HL-60/S4 treated with phorbol 12-myristate 13-acetate at 8.2 ng/mL for 4 days and 3 days (cell line): ENCODE data around the gene TOR1AIP1.
"Not testable (repeated sequence)": the region's sequence is repeated elsewhere in the genome, so short reads cannot be mapped to it uniquely, and the experiment has no call there.

Experiments
- in situ Hi-C: fragments of 300-500 bp; cut with MboI; formaldehyde crosslinking; loops from 2 replicates; pipeline ENCODE4 v1.15.0; 2022; ENCODE audit warnings: low sequenced_read_pairs

Gene TOR1AIP1, protein sequence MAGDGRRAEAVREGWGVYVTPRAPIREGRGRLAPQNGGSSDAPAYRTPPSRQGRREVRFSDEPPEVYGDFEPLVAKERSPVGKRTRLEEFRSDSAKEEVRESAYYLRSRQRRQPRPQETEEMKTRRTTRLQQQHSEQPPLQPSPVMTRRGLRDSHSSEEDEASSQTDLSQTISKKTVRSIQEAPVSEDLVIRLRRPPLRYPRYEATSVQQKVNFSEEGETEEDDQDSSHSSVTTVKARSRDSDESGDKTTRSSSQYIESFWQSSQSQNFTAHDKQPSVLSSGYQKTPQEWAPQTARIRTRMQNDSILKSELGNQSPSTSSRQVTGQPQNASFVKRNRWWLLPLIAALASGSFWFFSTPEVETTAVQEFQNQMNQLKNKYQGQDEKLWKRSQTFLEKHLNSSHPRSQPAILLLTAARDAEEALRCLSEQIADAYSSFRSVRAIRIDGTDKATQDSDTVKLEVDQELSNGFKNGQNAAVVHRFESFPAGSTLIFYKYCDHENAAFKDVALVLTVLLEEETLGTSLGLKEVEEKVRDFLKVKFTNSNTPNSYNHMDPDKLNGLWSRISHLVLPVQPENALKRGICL

DNA sequence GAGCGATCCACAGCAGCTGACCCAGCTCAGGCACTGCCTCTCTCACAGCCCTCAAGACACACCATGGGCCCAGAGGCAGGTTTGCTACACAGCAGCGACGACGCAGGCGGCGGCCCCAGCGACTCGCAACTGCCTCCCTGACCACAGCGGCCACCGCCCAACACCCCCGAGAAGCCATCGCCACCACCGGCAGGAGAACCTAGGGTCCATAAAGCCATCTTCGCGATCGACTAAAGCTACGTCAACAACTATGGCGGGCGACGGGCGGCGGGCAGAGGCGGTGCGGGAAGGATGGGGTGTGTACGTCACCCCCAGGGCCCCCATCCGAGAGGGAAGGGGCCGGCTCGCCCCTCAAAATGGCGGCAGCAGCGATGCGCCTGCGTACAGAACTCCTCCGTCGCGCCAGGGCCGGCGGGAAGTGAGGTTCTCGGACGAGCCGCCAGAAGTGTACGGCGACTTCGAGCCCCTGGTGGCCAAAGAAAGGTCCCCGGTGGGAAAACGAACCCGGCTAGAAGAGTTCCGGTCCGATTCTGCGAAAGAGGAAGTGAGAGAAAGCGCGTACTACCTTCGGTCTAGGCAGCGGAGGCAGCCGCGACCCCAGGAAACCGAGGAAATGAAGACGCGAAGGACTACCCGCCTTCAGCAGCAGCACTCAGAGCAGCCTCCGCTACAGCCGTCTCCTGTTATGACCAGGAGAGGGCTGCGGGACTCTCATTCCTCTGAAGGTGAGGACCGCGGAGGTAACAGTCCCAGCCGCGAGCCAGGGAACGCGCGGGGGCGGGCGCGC lies at the start of gene TOR1AIP1:
TOR1AIP1 (plus strand) TSS at position 33 of the 787 bp plus-strand sequence; CDS start at position 251, 218 bp downstream.
- in situ Hi-C loops = no loop called here

DNA sequence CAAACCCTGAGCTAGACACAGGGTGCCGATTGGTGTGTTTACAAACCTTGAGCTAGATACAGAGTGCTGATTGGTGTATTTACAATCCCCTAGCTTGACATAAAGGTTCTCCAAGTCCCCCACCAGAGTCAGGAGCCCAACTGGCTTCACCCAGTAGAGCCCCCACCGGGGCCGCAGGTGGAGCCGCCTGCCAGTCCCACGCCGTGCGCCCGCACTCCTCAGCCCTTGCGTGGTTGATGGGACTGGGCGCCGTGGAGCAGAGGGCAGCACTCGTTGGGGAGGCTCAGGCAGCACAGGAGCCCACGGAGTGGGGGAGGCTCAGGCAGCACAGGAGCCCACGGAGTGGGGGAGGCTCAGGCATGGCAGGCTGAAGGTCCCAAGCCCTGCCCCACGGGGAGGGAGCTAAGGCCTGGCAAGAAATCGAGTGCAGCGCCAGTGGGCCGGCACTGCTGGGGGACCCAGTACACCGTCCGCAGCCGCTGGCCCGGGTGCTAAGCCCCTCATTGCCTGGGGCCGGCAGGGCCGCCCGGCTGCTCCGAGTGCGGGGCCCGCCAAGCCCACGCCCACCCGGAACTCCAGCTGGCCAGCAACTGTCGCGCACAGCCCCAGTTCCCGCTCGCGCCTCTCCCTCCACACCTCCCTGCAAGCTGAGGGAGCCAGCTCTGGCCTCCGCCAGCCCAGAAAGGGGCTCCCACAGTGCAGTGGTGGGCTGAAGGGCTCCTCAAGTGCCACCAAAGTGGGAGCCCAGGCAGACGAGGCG lies 45.2 kb upstream of the TOR1AIP1 start:
- in situ Hi-C loops = not testable (repeated sequence)

DNA sequence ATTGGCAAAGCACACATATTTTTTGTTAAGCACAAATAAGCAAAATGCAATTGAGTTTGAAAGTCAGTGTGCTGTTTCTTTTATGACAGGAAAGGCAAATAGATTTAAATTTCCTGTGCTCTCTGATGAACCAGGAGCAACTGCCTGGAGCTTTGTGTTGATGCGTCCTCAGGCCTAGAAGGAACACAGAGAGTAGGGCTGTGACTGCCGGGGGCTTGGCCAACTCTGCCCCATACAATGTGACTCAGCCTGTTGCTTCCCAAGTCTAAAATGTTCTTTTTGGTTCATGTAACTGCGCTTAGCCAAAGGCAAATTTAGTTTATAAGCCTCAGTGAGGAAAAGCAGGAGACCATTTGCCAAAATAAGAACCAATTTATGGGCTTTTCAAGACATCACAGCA lies 42.0 kb upstream of the TOR1AIP1 start:
- in situ Hi-C loops = no loop called here

DNA sequence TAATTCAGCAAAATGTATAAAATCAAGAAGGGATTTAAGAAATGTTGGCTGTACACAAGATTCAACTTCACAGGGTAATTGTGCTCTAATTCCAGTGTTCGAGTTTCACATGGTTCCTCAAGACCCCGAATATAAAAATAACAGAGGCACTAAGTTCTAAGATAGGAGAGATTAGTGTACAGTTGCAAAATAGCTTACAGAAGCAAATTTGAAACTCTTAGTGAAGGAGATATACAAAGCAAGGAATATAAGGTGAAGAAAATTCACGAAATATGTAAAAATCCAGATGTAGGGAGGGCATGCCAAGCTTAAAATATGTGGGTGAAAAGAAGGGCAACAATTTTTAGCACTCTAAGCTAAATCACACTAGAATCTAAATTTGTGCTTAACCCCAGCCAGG lies 33.9 kb upstream of the TOR1AIP1 start:
- in situ Hi-C loops = no loop called here

DNA sequence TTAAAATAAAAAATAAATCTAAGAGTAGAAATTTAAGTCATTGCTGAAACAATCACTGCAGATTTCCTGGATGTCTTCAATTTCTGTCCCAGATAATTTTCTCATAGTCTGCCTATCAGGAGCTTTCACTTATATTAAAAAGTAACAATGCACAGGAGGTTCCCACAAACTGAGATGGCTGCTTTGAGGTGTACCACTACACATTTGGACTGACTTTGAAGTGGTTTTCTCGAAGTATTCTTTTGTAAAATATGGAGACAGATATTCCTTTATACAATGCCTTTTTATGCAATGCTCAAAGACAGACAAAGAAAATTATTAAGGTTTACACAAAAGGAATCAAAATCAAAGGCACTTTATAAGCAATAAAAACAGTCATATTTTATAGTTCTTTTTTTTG lies 29.0 kb upstream of the TOR1AIP1 start:
- in situ Hi-C loops = no loop called here

DNA sequence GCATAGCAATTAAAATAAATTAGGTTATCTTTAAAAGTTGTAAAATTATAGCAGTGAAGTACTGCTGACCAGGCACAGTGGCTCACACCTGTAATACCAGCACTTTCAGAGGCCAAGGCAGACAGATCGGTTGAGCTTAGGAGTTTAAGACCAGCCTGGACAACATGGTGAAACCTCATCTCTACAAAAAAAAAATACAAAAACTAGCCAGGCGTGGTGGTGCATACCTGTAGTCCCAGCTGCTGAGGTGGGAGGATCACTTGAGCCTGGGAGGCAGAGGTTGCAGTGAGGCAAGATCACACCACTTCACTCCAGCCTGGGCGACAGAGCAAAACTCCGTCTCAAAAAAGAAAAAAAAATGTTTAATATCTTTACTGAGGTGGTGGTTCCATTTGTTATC lies 26.3 kb upstream of the TOR1AIP1 start:
- in situ Hi-C loops = not testable (repeated sequence)

DNA sequence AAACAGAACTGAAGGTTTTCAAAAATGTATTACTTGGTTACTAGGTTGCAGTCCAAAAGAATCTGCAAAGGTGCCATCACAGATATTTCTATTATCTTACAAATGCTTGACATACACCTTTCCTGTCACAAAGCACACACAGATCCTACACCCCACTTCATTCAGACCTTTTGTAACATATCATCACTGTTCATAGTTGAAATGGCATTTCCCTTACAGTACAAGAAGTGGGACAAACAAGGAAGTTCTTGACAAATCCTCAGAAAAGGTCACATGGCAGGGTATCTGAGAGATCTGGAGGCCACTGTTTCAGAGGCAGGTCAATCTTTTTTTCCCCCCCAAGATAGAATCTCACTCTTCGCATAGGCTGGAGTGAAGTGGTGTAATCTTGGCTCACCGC lies 25.8 kb upstream of the TOR1AIP1 start:
- in situ Hi-C loops = no loop called here

DNA sequence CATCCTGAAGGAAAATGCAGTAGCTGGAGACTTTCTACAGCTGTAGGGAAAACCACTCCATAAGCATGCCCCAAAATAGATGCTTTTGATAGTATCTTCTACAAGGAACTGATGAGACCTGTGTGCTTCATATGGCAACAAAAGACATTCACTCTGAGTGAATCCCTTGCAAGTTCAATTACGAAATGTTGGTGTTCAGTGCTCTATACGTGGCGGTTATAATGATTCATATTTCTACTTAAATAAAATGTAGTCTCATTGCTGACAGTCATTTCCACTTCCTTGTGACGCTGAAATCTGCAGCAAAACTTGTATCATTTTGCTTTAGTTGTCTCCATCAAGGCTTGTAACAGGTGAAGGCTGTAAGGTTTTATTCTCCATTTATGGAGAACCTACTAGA lies 25.1 kb upstream of the TOR1AIP1 start:
- in situ Hi-C loops = no loop called here

DNA sequence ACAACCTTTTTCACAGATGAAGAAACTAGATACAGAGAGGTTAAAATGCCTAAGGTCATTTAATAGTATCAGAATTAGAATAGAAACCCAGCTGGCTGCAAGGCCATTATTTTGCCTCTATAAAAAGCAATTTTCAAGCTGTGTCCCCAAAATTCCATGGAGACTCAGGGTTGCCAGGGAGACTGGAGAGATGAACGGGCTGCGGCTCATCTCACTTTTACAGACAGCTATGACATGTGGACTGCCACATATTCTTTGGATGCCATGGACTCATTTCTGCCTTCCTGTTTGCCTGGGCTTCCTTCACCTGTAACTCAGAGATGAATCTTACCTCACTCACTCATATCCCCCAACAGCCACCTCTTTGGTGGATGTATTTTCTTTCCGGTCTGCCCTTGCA lies 21.4 kb upstream of the TOR1AIP1 start:
- in situ Hi-C loops = no loop called here

DNA sequence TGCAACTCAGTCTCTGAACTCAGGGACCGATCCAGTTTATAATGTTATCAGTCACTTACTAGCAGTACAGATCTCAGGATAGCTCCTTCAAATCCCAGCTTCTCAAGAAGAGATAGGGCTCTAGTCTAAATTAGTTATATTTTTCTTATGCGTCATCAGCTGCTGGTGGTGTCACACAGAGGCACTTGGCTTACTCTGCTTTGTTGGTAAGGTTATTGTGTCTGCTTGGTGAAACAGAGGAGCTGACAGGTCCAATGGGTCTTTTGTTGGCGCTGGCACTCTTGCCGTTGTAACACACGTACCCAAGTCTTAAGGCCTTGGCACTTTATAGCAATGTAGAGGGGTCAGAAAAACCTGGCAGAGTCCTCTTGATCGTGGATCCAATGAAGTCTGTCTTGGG lies 16.7 kb upstream of the TOR1AIP1 start:
- in situ Hi-C loops = no loop called here

DNA sequence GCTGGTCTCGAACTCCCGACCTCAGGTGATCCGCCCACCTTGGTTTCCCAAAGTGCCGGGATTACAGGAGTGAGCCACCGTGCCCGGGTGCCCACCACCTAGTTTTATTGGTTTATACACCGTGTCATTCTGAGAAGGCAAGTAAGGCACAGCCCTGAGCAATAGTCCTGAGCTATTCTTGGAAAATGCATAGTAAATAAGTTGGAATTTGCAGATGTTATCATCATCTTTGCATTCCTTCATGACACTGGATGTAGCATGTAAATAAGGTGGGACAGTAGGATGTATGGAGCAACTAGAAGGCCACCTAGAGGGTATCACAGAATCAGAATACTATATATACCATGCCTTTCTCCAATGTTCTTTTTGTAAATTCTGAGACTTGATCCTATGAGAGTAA lies 15.5 kb upstream of the TOR1AIP1 start:
- in situ Hi-C loops = no loop called here

DNA sequence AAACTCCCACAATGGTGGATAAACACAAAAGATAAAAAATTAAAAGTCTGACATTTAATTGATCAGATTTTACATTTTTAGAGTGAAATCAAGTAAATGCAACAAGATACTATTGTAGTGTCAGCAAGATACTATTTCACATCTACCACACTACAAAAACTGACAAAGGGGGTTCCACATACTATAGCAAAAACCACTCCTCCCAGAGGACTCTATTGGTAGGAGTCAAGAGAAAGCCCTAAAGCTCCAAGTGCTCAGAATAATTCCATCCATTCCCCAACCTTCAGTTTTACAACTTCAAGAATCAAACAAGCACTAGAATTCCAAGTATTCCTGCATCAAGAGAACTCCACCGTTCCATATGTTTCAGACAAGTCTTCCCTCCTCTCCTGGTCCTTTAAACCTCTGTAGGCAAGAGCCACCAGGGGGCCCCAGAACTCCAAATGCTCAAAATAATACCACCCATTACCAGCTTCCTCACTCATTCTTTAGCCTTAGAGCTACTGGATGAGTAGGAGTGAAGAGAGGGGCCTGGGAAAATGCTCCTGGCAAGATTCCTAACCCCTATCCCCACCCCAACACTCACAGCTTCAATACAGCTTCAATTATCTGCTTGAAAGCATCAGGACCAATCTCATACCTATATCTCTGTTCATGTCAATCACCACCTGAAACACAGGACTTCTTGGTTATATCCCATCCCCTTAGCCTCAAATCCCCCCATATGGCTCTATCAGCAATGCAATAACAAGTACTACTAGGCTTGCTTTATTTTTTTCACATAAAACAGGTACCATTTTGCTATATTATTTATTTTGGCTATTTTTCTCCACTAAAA lies 14.4 kb upstream of the TOR1AIP1 start:
- in situ Hi-C loops = no loop called here

DNA sequence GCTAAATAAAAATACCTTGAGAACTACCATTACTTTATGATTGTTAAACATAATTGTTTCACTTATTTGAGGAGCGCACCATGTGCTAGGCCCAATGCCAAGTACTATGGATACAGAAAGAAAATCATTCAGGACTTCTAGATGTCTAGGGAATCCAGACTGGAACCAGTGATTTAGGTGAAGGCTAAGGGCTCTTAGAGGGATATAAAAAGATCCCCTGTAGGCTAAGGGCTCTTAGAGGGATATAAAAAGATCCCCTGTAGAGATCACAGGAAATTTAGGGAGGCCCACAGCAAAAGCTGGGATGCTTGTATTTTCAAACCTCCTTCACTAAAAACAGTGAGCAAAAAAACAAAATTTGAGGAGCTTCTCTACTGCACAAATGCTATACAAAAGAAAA lies 11.2 kb upstream of the TOR1AIP1 start:
- in situ Hi-C loops = no loop called here

DNA sequence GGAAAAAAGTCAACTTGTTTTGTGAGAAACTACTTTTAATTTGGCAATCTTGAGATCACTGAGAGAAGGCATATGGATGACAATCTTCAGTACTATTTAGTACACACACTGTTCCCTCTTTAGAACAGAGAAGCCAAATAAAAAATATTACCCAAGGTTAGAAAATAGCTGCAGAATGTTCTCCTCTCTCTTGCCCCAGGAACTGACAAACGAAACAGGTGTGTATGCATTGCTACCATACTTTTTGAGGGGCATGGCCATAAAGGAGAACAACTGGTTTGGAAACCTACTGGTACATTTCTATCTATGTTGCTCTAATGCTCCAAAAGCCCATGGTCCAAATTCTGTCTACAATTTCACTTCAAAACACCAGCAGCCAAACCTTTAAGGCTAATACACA lies 10.1 kb upstream of the TOR1AIP1 start:
- in situ Hi-C loops = no loop called here

DNA sequence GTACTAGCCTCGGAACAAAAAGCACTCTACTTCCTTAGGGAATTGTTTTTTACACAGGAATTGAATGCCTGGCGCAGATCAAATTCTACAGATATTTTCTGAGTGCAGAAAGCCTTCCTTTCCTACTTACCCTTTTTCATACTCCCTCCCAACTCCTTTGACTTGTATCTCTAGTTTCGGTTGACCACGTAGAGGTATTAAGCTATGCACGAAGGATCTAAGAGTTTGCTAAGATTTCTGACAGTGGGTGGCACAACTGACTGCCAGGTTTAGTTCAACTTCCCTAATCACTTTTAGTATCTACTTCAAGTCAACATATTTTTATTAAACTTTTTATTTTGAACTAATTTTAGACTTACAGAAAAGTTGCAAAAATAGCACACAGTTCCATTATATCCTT lies 9.5 kb upstream of the TOR1AIP1 start:
- in situ Hi-C loops = no loop called here

DNA sequence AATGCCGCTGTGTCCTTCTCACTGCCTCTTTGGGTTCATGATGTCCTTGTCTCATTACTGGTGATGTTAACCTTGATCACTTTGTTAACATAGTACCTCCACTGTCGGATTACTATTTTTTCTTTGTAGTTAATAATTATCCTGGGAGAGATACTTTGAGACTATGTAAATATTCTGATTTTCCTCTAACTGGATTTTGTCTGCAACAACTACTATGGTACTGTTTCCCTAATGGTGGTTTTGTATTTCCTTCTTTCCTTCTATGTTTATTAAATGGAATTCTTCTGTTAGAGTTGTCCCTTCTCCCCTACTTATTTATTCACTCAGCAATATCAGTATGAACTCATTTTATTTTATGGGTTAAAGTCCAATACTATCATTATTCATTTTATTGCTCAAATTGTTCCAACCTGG lies 8.6 kb upstream of the TOR1AIP1 start:
- in situ Hi-C loops = no loop called here

DNA sequence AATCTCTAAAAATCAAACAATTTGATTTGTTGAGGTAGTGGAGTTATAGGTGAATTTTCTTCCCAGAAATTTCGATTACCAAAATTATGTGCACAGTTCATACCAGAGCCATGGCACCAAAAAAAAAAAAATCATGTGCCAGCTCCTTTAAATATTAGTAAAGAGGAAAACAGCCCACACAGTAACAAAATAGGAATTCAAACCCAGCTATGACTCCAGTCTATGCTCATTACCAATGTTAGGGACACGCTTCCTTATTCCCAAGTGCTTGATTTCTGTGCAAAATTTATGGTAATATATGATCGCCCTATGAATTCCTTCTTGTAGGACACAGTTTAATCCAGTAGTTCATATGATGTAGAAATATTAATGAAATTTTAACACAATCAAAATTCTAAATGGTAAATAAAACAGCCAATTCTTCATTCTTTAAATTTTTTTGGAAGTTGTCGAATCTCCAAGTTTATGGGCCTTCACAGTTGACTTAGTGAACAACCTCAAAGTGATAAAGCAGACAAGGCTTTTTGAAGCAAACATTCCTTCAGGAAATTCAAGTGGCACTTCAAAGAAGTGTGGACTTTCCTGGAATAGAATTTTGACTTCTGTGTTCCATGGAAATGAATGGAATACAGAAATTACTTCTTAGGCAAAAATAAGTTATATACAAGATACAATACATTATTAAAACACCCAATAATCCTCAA lies 6.3 kb upstream of the TOR1AIP1 start:
- in situ Hi-C loops = no loop called here

DNA sequence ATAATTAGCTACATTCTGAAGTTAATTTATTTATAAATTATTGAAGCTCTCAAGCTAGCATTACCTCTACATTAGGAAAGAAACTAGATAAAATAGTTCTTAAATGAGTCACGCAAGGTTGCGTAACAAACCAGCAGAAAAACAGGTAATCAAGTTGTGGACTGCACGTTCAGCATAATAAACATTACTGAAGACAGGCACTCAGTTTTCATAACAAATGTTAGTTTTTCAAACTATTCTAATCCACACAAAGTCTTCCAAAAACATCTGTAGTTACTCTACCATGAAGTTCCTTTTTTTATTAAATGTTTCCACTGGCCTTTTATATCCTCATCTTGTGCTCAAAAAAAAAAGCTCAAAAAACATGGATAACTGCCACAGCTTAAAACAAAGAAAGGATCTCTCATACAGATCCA lies 5.8 kb upstream of the TOR1AIP1 start:
- in situ Hi-C loops = no loop called here

DNA sequence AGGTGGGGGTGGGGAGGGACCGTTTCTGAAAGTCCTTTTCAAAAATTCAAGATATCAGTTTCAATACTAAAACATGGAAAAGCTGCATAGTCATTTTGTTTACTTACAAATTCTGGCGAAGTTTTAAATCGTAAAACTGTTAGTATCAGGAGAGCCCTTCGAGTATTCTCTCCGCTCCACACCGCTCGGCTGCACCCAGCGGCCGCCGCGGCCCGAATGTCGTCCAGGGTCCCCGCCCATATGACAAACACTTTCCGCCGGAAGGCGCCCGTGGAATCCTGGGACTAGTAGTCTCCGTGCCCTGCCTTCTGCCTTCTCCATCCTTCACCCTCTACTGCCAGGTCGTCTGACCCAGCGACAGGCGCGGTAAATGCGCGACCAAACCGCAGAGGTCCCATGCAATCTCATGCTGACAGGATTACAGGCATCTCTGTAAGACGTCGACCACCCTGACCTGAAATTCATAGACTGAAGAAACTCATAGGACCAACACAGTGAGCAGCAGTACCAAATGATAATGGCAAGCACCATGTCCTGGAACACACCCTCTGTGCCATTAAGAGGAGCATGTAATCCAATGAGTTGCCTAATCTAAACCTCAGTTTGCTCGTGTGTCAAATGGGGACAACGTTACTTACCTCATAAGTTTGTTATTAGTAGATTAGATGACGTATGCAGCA lies 4.4 kb upstream of the TOR1AIP1 start, which contains the start of gene TOR1AIP2:
TOR1AIP2 (minus strand) TSS at position 218 of the 680 bp plus-strand sequence. CDS start 25,138 bp downstream, outside the sequence.
- in situ Hi-C loops = no loop called here
